B cell (primary cell): ENCODE measurements around the gene DPYD. TPM values are rescaled to one million over a fixed set of nuclear protein-coding genes. Genes with fewer than 3 reads are reported as not detected.

Experiments used
- ATAC-seq: fragments of 200-7000 bp; cut with Tn5 transposase; one replicate; pipeline ENCODE4 v1.10.0; 2021; ENCODE audit warnings: low read depth, mild to moderate bottlenecking, moderate number of reproducible peaks, moderate library complexity
- CTCF ChIA-PET: fragments of 350-600 bp; sonication (Branson Sonifier 250); formaldehyde crosslinking; loops from one replicate; lab custom pipeline; 2021; ENCODE audit warnings: antibody characterized with exemption, inconsistent platforms; lab: Charles Lee
- POLR2A ChIA-PET: fragments of 350-600 bp; sonication (Branson Sonifier 250); formaldehyde crosslinking; loops from one replicate; lab custom pipeline; 2021; ENCODE audit warnings: antibody characterized with exemption; lab: Charles Lee
- DNase-seq: peaks from one replicate; pipeline ENCODE4 v3.0.0; 2013
- H2AFZ ChIP-seq: 2 replicates; pipeline ENCODE4 v1.6.1; 2012; ENCODE audit warnings: mild to moderate bottlenecking, low read depth, low read length; ENCODE audit not compliant: insufficient read depth, poor library complexity, severe bottlenecking
- H3K27ac ChIP-seq, 2 donors: 1 replicate in 1 of 2; 2 replicates in 1 of 2; pipeline ENCODE4 v1.5.1; 2012 to 2013; ENCODE audit warnings: low read length in 2 of 2, mild to moderate bottlenecking in 2 of 2, moderate library complexity in 1 of 2
- H3K27me3 ChIP-seq, 4 experiments: fragments of 200-600 bp in 1 of 4; sonication (generic) in 1 of 4; replicated peaks in 1 of 4; 1 replicate in 2 of 4; 2 replicates in 2 of 4; pipeline versions ENCODE4 v1.6.1 to v1.7.0; 2013 to 2016; ENCODE audit warnings: low read length in 3 of 4, mild to moderate bottlenecking in 2 of 4, mixed read lengths in 1 of 4, moderate library complexity in 1 of 4; ENCODE audit not compliant: insufficient read depth in 4 of 4, control insufficient read depth in 3 of 4; ENCODE audit errors: control extremely low read depth in 1 of 4
- H3K36me3 ChIP-seq, 2 experiments: replicated peaks in 1 of 2; 1 replicate in 1 of 2; 2 replicates in 1 of 2; pipeline versions ENCODE4 v1.6.1 to v1.7.1; 2013; ENCODE audit warnings: low read length in 1 of 2; ENCODE audit not compliant: insufficient read depth in 2 of 2, control insufficient read depth in 1 of 2; ENCODE audit errors: control extremely low read depth in 1 of 2, extremely low read depth in 1 of 2
- H3K4me1 ChIP-seq, 2 donors: fragments of 200-600 bp in 1 of 2; sonication (generic) in 1 of 2; 1 replicate in 1 of 2; 2 replicates in 1 of 2; pipeline versions ENCODE4 v1.5.1 to v1.6.1; 2013 to 2017; ENCODE audit warnings: low read length in 2 of 2; ENCODE audit not compliant: control insufficient read depth in 2 of 2, insufficient read depth in 2 of 2
- H3K4me2 ChIP-seq: replicated peaks from 2 replicates; pipeline ENCODE3; 2012; ENCODE audit warnings: mild to moderate bottlenecking, low read depth, low read length; ENCODE audit not compliant: poor library complexity, severe bottlenecking
- H3K4me3 ChIP-seq, 5 experiments: fragments of 200-600 bp in 1 of 5; sonication (generic) in 1 of 5; 1 replicate in 3 of 5; 2 replicates in 2 of 5; pipeline versions ENCODE4 v1.5.1 to v1.7.0; 2011 to 2016; ENCODE audit warnings: low read length in 4 of 5, mild to moderate bottlenecking in 4 of 5, low read depth in 2 of 5, control low read depth in 1 of 5, moderate library complexity in 1 of 5; ENCODE audit not compliant: insufficient read depth in 1 of 5; ENCODE audit errors: control extremely low read depth in 1 of 5, extremely low read depth in 1 of 5
- H3K79me2 ChIP-seq: fragments of 200-600 bp; sonication (generic); one replicate; pipeline ENCODE4 v1.6.0; 2016; ENCODE audit warnings: low read length; ENCODE audit not compliant: control insufficient read depth, insufficient read depth
- H3K9ac ChIP-seq: fragments of 200-600 bp; sonication (generic); 2 replicates; pipeline ENCODE4 v1.6.1; 2017; ENCODE audit warnings: mild to moderate bottlenecking, low read length, moderate library complexity
- H3K9me3 ChIP-seq, 3 donors: one replicate each; pipeline versions ENCODE4 v1.6.1 to v1.7.1; 2013; ENCODE audit warnings: low read length in 2 of 3; ENCODE audit not compliant: control insufficient read depth in 2 of 3, insufficient read depth in 1 of 3; ENCODE audit errors: control extremely low read depth in 1 of 3
- H4K20me1 ChIP-seq: 2 replicates; pipeline ENCODE4 v1.6.0; 2012; ENCODE audit warnings: mild to moderate bottlenecking, low read length; ENCODE audit not compliant: insufficient read depth, control insufficient read depth, poor library complexity, severe bottlenecking
- H3K27ac Mint-ChIP-seq: one replicate; pipeline ENCODE4 v1.8.0; 2021; ENCODE audit warnings: mixed read lengths
- H3K27me3 Mint-ChIP-seq: one replicate; pipeline ENCODE4 v1.8.0; 2021; ENCODE audit warnings: mixed read lengths
- H3K4me1 Mint-ChIP-seq: one replicate; pipeline ENCODE4 v1.8.0; 2021; ENCODE audit warnings: mixed read lengths
- H3K4me3 Mint-ChIP-seq: one replicate; pipeline ENCODE4 v1.8.0; 2021; ENCODE audit warnings: mixed read lengths
- H3K9me3 Mint-ChIP-seq: one replicate; pipeline ENCODE4 v1.8.0; 2022; ENCODE audit warnings: mixed read lengths; ENCODE audit not compliant: insufficient read depth
- EZH2 ChIP-seq: IDR thresholded peaks from 2 replicates; pipeline ENCODE4 v1.6.1; 2012; ENCODE audit warnings: borderline replicate concordance, low read depth, mild to moderate bottlenecking, moderate library complexity, low read length; ENCODE audit not compliant: insufficient read depth, poor library complexity, severe bottlenecking
- WGBS: methylation state at CpG from one replicate; pipeline ENCODE4 v1.1.5; 2013; ENCODE audit warnings: missing lambda C conversion rate; ENCODE audit not compliant: insufficient coverage; 5-methylcytosine and 5-hydroxymethylcytosine counted together
- intact Hi-C: fragments of 100-400 bp; cut with micrococcal nuclease; formaldehyde crosslinking; loops from one replicate; pipeline ENCODE4 v1.10.0; 2022
- polyA plus RNA-seq: library from polyadenylated mRNA; depleted of rRNA; stranded (reverse); fragments of >200 nt; gene quantifications from 2 replicates; pipeline ENCODE4 v1.2.3, GENCODE V29; 2012
- total RNA-seq, 2 donors: library from RNA; stranded (reverse); fragments of 120-200 nt in 1 of 2; gene quantifications; 1 replicate in 1 of 2; 2 replicates in 1 of 2; pipeline versions ENCODE4 v1.2.3 to v1.2.4, GENCODE V29; 2013 to 2022
- TF ChIP-seq, protein P1 (sequence below): fragments of 200-600 bp; IDR thresholded peaks from one replicate; pipeline ENCODE4 v1.8.0; 2022; ENCODE audit warnings: antibody characterized with exemption, mild to moderate bottlenecking

DPYD gene
- total and polyA plus RNA-seq, 2 donors (not counting 1 experiment from before 2014, with no cell fraction given) = 4.2 to 19.0 TPM

DNA sequence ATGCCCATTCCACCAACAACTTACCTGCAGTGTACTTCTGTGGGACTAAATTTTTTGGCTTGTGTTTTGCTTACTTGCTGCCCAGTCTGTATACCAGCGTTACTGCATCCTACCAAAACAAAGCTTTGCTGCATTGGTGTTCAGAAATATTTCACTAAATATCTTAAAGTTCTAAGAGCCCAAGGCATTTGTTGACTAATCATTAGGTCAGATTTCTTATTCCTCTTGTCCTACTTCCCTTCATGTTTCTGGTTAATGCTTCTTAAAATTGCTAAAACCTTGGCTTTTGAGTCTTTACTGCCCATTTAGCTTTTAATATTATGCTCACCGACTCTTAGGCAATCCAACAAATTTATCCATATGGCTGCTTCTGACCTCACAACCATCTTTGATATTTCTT lies 161.8 kb downstream of the DPYD start:
- H3K4me3 Mint-ChIP-seq = no peak overlapping the region
- H3K4me1 ChIP-seq = no peaks in the 10 kb centered on the region
- DNase-seq (no peak), ATAC-seq (no peak)
- H3K79me2 ChIP-seq = no peaks in the 10 kb centered on the region
- H3K27ac Mint-ChIP-seq = no peak overlapping the region
- no peak overlapping the region for H3K9ac ChIP-seq
- no peaks in the 10 kb centered on the region for H3K36me3 ChIP-seq
- 100% methylated on average over 1 of the region's 2 CpGs for WGBS
- intact Hi-C loops = no loop called here
- no peaks in the 10 kb centered on the region for H3K27me3 Mint-ChIP-seq
- peaks cover 6% of the 10 kb centered on the region for H3K9me3 Mint-ChIP-seq
- POLR2A ChIA-PET = no interaction called here
- H3K9me3 ChIP-seq = no peaks in the 10 kb centered on the region
- peaks cover 2% of the 10 kb centered on the region for H3K4me1 Mint-ChIP-seq
- H3K27me3 ChIP-seq = no peaks in the 10 kb centered on the region
- TF ChIP-seq EZH2 = no peak
- TF ChIP-seq, protein P1, sequence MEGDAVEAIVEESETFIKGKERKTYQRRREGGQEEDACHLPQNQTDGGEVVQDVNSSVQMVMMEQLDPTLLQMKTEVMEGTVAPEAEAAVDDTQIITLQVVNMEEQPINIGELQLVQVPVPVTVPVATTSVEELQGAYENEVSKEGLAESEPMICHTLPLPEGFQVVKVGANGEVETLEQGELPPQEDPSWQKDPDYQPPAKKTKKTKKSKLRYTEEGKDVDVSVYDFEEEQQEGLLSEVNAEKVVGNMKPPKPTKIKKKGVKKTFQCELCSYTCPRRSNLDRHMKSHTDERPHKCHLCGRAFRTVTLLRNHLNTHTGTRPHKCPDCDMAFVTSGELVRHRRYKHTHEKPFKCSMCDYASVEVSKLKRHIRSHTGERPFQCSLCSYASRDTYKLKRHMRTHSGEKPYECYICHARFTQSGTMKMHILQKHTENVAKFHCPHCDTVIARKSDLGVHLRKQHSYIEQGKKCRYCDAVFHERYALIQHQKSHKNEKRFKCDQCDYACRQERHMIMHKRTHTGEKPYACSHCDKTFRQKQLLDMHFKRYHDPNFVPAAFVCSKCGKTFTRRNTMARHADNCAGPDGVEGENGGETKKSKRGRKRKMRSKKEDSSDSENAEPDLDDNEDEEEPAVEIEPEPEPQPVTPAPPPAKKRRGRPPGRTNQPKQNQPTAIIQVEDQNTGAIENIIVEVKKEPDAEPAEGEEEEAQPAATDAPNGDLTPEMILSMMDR = no peak
- H3K4me2 ChIP-seq = no peak overlapping the region
- no peak overlapping the region for H3K27ac ChIP-seq
- CTCF ChIA-PET = no interaction called here
- no peak overlapping the region for H2AFZ ChIP-seq
- no peak overlapping the region for H3K4me3 ChIP-seq
- no peaks in the 10 kb centered on the region for H4K20me1 ChIP-seq

DNA sequence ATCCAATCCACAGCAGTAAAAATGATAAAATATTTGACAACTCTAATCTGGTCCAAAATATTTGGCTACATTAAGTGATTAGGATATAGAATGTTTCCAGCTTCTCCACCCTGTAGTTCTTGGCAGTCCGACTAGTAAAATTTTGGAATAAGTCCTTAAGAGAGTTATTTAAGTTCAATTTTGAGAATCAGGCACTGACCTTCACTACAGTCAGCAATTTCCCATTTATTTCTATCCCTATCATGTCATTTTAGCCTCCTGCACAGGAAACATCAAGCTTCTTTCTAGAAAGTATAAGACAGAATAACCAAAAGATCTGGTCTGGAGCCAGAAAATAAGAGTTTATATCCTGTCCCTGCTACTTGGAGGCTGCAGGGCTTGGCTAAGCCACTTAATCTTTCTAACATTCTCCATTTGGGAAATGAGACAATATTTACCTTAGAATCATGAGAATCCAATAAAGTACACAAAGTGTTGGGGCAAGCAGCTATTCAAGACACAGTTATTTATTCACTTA lies 162.2 kb downstream of the DPYD start:
- TF ChIP-seq EZH2 = no peak
- Histone ChIP-seq H4K20me1 (no peaks in the 10 kb centered on the region), H3K79me2 (no peaks in the 10 kb centered on the region), H3K9ac (no peak overlapping the region), H3K27ac (no peak overlapping the region), H2AFZ (no peak overlapping the region), H3K4me1 (no peaks in the 10 kb centered on the region), H3K4me2 (no peak overlapping the region), H3K27me3 (no peaks in the 10 kb centered on the region), H3K36me3 (no peaks in the 10 kb centered on the region), H3K4me3 (no peak overlapping the region), H3K9me3 (no peaks in the 10 kb centered on the region)
- Mint-ChIP-seq H3K9me3 (peaks cover 6% of the 10 kb centered on the region), H3K27ac (no peak overlapping the region), H3K4me1 (no peaks in the 10 kb centered on the region), H3K4me3 (no peak overlapping the region), H3K27me3 (no peaks in the 10 kb centered on the region)
- DNase-seq (no peak), ATAC-seq (no peak)
- no CpG with 5 or more reads among the region's 1 CpG for WGBS
- ChIA-PET POLR2A (no interaction called here), CTCF (interaction anchor here (0.8 kb wide), 1 partner anchor 153 kb away, joined by 3 read pairs; no protein-coding TSS in a partner anchor)
- intact Hi-C loops = no loop called here
